ENCODE measurements around the gene FAM174B.

DNA sequence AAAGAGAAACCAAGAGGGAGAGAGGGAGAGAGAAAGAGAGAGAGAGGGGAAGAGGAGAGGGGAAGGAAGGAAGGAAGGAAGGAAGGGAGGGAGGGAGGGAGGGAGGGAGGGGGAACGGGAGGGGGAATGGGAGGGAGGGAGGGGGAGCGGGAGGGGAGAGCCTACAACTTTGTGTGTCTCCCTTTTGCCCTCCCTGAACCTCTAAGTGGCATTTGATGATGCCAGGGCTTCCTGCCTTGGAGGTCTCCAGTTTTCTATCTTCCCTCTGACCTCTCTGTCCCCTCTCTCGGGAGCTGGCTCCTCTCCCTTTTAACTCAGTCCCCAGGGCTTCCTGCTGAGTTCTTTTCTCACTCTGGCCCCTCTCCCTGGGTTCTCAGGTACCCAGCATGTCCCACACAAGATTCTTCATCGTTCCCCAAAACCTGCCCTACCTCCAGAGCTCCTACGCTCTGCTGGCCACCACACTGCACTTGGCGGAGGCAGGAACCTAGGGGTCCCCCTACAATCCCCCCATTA is 12.5 kb upstream of the FAM174B start:
- TF ChIP-seq, protein P1, sequence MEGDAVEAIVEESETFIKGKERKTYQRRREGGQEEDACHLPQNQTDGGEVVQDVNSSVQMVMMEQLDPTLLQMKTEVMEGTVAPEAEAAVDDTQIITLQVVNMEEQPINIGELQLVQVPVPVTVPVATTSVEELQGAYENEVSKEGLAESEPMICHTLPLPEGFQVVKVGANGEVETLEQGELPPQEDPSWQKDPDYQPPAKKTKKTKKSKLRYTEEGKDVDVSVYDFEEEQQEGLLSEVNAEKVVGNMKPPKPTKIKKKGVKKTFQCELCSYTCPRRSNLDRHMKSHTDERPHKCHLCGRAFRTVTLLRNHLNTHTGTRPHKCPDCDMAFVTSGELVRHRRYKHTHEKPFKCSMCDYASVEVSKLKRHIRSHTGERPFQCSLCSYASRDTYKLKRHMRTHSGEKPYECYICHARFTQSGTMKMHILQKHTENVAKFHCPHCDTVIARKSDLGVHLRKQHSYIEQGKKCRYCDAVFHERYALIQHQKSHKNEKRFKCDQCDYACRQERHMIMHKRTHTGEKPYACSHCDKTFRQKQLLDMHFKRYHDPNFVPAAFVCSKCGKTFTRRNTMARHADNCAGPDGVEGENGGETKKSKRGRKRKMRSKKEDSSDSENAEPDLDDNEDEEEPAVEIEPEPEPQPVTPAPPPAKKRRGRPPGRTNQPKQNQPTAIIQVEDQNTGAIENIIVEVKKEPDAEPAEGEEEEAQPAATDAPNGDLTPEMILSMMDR (IDR thresholded peaks at IDR 0.05), result no peak
- no peak for TF ChIP-seq POLR2A (IDR thresholded peaks at IDR 0.05)

Measured in ovary (tissue), 3 donors.